Mesothelial cell of epicardium (in vitro differentiated cells): ENCODE measurements around the gene TTC7B. TPM values are rescaled to one million over a fixed set of nuclear protein-coding genes. Genes with fewer than 3 reads are reported as not detected.

Experiments
- DNase-seq, 2 experiments: peaks; one replicate each; pipeline ENCODE4 v3.0.0; 2021; ENCODE audit warnings: low spot score in 2 of 2; ENCODE audit not compliant: unreplicated experiment in 2 of 2
- H3K27ac Mint-ChIP-seq: 2 replicates; pipeline ENCODE4 v1.8.0; 2021; ENCODE audit warnings: mixed read lengths
- H3K27me3 Mint-ChIP-seq: 2 replicates; pipeline ENCODE4 v1.8.0; 2021; ENCODE audit warnings: low read depth, mixed read lengths
- H3K36me3 Mint-ChIP-seq: 2 replicates; pipeline ENCODE4 v1.8.0; 2021; ENCODE audit warnings: mixed read lengths
- H3K4me1 Mint-ChIP-seq: 2 replicates; pipeline ENCODE4 v1.8.0; 2021; ENCODE audit warnings: mixed read lengths
- H3K4me3 Mint-ChIP-seq: 2 replicates; pipeline ENCODE4 v1.8.0; 2021; ENCODE audit warnings: mild to moderate bottlenecking, moderate library complexity, mixed read lengths
- H3K9me3 Mint-ChIP-seq: 2 replicates; pipeline ENCODE4 v1.8.0; 2021; ENCODE audit warnings: mixed read lengths
- CTCF ChIP-seq: fragments of 200-600 bp; sonication (generic); IDR thresholded peaks from one replicate; pipeline ENCODE4 v1.5.0; 2021; ENCODE audit warnings: antibody characterized with exemption; ENCODE audit not compliant: unreplicated experiment
- total RNA-seq: library from RNA; stranded (reverse); gene quantifications from 3 replicates; pipeline ENCODE4 v1.2.1, GENCODE V29; 2021

The TTC7B gene
- total RNA-seq, 1 donor from 2014 or later: 56.5 TPM

- no peak for DNase-seq
- no peaks in the 10 kb centered on the region for H3K9me3 Mint-ChIP-seq
- H3K4me3 Mint-ChIP-seq: no peak overlapping the region
- H3K4me1 Mint-ChIP-seq: peaks cover 20% of the 10 kb centered on the region
- H3K27me3 Mint-ChIP-seq: no peaks in the 10 kb centered on the region
- no peak overlapping the region for H3K27ac Mint-ChIP-seq
- no peak for TF ChIP-seq CTCF
- H3K36me3 Mint-ChIP-seq: peaks cover 7% of the 10 kb centered on the region
Measured at GRCh38 chr14:90603841-90604240, 212.4 kb downstream of the TTC7B start.

- Mint-ChIP-seq H3K9me3 (no peaks in the 10 kb centered on the region), H3K4me3 (no peak overlapping the region), H3K27me3 (no peaks in the 10 kb centered on the region), H3K27ac (no peak overlapping the region), H3K4me1 (peaks cover 20% of the 10 kb centered on the region), H3K36me3 (peaks cover 7% of the 10 kb centered on the region)
- TF ChIP-seq CTCF: no peak
- DNase-seq: no peak
Measured at GRCh38 chr14:90603336-90603735, 212.9 kb downstream of the TTC7B start.

GRCh38 chr14:90602088-90602687, 214.0 kb downstream of the TTC7B start:
- Mint-ChIP-seq H3K4me3 (no peak overlapping the region), H3K27me3 (no peaks in the 10 kb centered on the region), H3K36me3 (no peaks in the 10 kb centered on the region), H3K4me1 (peaks cover 20% of the 10 kb centered on the region), H3K27ac (no peak overlapping the region), H3K9me3 (no peaks in the 10 kb centered on the region)
- DNase-seq: no peak
- TF ChIP-seq CTCF: no peak

GRCh38 chr14:90601563-90601962, 214.7 kb downstream of the TTC7B start:
- Mint-ChIP-seq H3K27me3 (no peaks in the 10 kb centered on the region), H3K36me3 (no peaks in the 10 kb centered on the region), H3K4me3 (no peak overlapping the region), H3K27ac (no peak overlapping the region), H3K4me1 (peaks cover 20% of the 10 kb centered on the region), H3K9me3 (no peaks in the 10 kb centered on the region)
- no peak for TF ChIP-seq CTCF
- no peak for DNase-seq

- H3K36me3 Mint-ChIP-seq: no peaks in the 10 kb centered on the region
- no peaks in the 10 kb centered on the region for H3K9me3 Mint-ChIP-seq
- DNase-seq: no peak
- no peak overlapping the region for H3K27ac Mint-ChIP-seq
- peaks cover 20% of the 10 kb centered on the region for H3K4me1 Mint-ChIP-seq
- no peak overlapping the region for H3K4me3 Mint-ChIP-seq
- TF ChIP-seq CTCF: no peak
- H3K27me3 Mint-ChIP-seq: no peaks in the 10 kb centered on the region
Measured at GRCh38 chr14:90600619-90601018, 215.6 kb downstream of the TTC7B start.
